H9 (cell line): ENCODE data around the gene PEX5L. TPM values are rescaled to one million over a fixed set of nuclear protein-coding genes. Genes with fewer than 3 reads are reported as not detected.

Source experiments
- DNase-seq: peaks from one replicate; pipeline ENCODE4 v3.0.0-alpha.2; 2017
- H2AFZ ChIP-seq: one replicate; pipeline ENCODE4 v1.6.1; 2013; ENCODE audit warnings: mild to moderate bottlenecking, low read length, control low read depth, moderate library complexity
- H2AK5ac ChIP-seq: 2 replicates; pipeline ENCODE4 v1.6.1; 2013; ENCODE audit warnings: low read length, control low read depth, mixed read lengths; ENCODE audit not compliant: insufficient read length
- H2BK120ac ChIP-seq: one replicate; pipeline ENCODE4 v1.6.1; 2013; ENCODE audit warnings: low read depth, mild to moderate bottlenecking, low read length, control low read depth, inconsistent platforms; ENCODE audit not compliant: poor library complexity, severe bottlenecking
- H2BK12ac ChIP-seq: 2 replicates; pipeline ENCODE4 v1.6.1; 2013; ENCODE audit warnings: low read length, control low read depth, mixed read lengths, low read depth; ENCODE audit not compliant: insufficient read length
- H2BK15ac ChIP-seq: 2 replicates; pipeline ENCODE4 v1.6.1; 2013; ENCODE audit warnings: low read depth, low read length, control low read depth
- H2BK20ac ChIP-seq: one replicate; pipeline ENCODE4 v1.6.1; 2013; ENCODE audit warnings: low read depth, mild to moderate bottlenecking, low read length, control low read depth, inconsistent platforms; ENCODE audit not compliant: poor library complexity, severe bottlenecking
- H2BK5ac ChIP-seq: 2 replicates; pipeline ENCODE4 v1.6.1; 2013; ENCODE audit warnings: low read length, control low read depth, mixed read lengths; ENCODE audit not compliant: insufficient read length
- H3K14ac ChIP-seq: 2 replicates; pipeline ENCODE4 v1.6.1; 2013; ENCODE audit warnings: low read length, control low read depth; ENCODE audit not compliant: insufficient read depth
- H3K18ac ChIP-seq: 2 replicates; pipeline ENCODE4 v1.6.1; 2013; ENCODE audit warnings: low read depth, mild to moderate bottlenecking, mixed read lengths, low read length, control low read depth; ENCODE audit not compliant: insufficient read length
- H3K23ac ChIP-seq: 2 replicates; pipeline ENCODE4 v1.6.1; 2013; ENCODE audit warnings: low read length, control low read depth, mixed read lengths, low read depth; ENCODE audit not compliant: insufficient read length
- H3K23me2 ChIP-seq: 2 replicates; pipeline ENCODE4 v1.6.1; 2013; ENCODE audit warnings: low read depth, mild to moderate bottlenecking, mixed read lengths, low read length, control low read depth; ENCODE audit not compliant: insufficient read length, poor library complexity, severe bottlenecking
- H3K27ac ChIP-seq: 2 replicates; pipeline ENCODE4 v1.5.1; 2013; ENCODE audit warnings: low read length, control low read depth, mixed read lengths, low read depth; ENCODE audit not compliant: insufficient read length
- H3K27me3 ChIP-seq: 2 replicates; pipeline ENCODE4 v1.6.1; 2013; ENCODE audit warnings: low read length, control low read depth, inconsistent platforms; ENCODE audit not compliant: insufficient read depth
- H3K4ac ChIP-seq: 2 replicates; pipeline ENCODE4 v1.6.1; 2013; ENCODE audit warnings: low read depth, mild to moderate bottlenecking, control low read depth, inconsistent platforms, low read length, moderate library complexity
- H3K4me1 ChIP-seq: 2 replicates; pipeline ENCODE4 v1.6.1; 2013; ENCODE audit warnings: low read length, control low read depth, inconsistent platforms; ENCODE audit not compliant: insufficient read depth
- H3K4me2 ChIP-seq: 2 replicates; pipeline ENCODE4 v1.6.1; 2013; ENCODE audit warnings: low read length, control low read depth, mixed read lengths; ENCODE audit not compliant: insufficient read length, insufficient read depth
- H3K56ac ChIP-seq: 2 replicates; pipeline ENCODE4 v1.6.1; 2013; ENCODE audit warnings: low read depth, mild to moderate bottlenecking, mixed read lengths, low read length, control low read depth; ENCODE audit not compliant: insufficient read length
- H3K79me1 ChIP-seq: 2 replicates; pipeline ENCODE4 v1.6.1; 2013; ENCODE audit warnings: low read depth, mild to moderate bottlenecking, moderate library complexity, low read length, control low read depth, inconsistent platforms; ENCODE audit not compliant: insufficient read depth, poor library complexity, severe bottlenecking
- H3K79me2 ChIP-seq: 2 replicates; pipeline ENCODE4 v1.6.1; 2013; ENCODE audit warnings: low read length, control low read depth, inconsistent platforms; ENCODE audit not compliant: insufficient read depth
- H3K9ac ChIP-seq: 2 replicates; pipeline ENCODE4 v1.6.1; 2013; ENCODE audit warnings: low read length, control low read depth, mixed read lengths; ENCODE audit not compliant: insufficient read length; ENCODE audit errors: extremely low read depth
- H3K9me3 ChIP-seq: one replicate; pipeline ENCODE4 v1.6.1; 2013; ENCODE audit warnings: low read depth, low read length, inconsistent platforms; ENCODE audit not compliant: control insufficient read depth
- H3T11ph ChIP-seq: one replicate; pipeline ENCODE4 v1.6.1; 2013; ENCODE audit warnings: mild to moderate bottlenecking, low read length, control low read depth, inconsistent platforms
- H4K20me1 ChIP-seq: one replicate; pipeline ENCODE4 v1.6.1; 2013; ENCODE audit not compliant: control insufficient read depth, insufficient read length, insufficient read depth
- H4K5ac ChIP-seq: 2 replicates; pipeline ENCODE4 v1.6.1; 2013; ENCODE audit warnings: low read depth, mild to moderate bottlenecking, mixed read lengths, low read length, control low read depth; ENCODE audit not compliant: insufficient read length
- H4K8ac ChIP-seq: replicated peaks from 2 replicates; pipeline ENCODE4 v1.6.1; 2013; ENCODE audit warnings: low read length, control low read depth, mixed read lengths, low read depth; ENCODE audit not compliant: insufficient read length
- H4K91ac ChIP-seq: 2 replicates; pipeline ENCODE4 v1.6.1; 2013; ENCODE audit warnings: low read depth, mild to moderate bottlenecking, moderate library complexity, mixed read lengths, low read length, control low read depth; ENCODE audit not compliant: insufficient read length
- H3K27ac Mint-ChIP-seq, 3 experiments: 2 replicates in 2 of 3; 3 replicates in 1 of 3; pipeline ENCODE4 v1.8.0; 2020 to 2021; ENCODE audit warnings: mixed read lengths in 3 of 3, mild to moderate bottlenecking in 1 of 3, moderate library complexity in 1 of 3
- H3K27me3 Mint-ChIP-seq: 2 replicates; pipeline ENCODE4 v1.8.0; 2021; ENCODE audit warnings: low read depth, mild to moderate bottlenecking, moderate library complexity, mixed read lengths
- H3K36me3 Mint-ChIP-seq, 3 experiments: 2 replicates in 2 of 3; 3 replicates in 1 of 3; pipeline ENCODE4 v1.8.0; 2020 to 2021; ENCODE audit warnings: low read depth in 3 of 3, mixed read lengths in 3 of 3; ENCODE audit not compliant: insufficient read depth in 1 of 3
- H3K4me1 Mint-ChIP-seq, 2 experiments: 2 replicates each; pipeline ENCODE4 v1.8.0; 2020; ENCODE audit warnings: mixed read lengths in 2 of 2
- H3K4me3 Mint-ChIP-seq, 2 experiments: 2 replicates in 1 of 2; 3 replicates in 1 of 2; pipeline ENCODE4 v1.8.0; 2020 to 2021; ENCODE audit warnings: mild to moderate bottlenecking in 2 of 2, mixed read lengths in 2 of 2, moderate library complexity in 1 of 2
- H3K9me3 Mint-ChIP-seq, 2 experiments: 2 replicates in 1 of 2; 3 replicates in 1 of 2; pipeline ENCODE4 v1.8.0; 2020; ENCODE audit warnings: mild to moderate bottlenecking in 2 of 2, mixed read lengths in 2 of 2, moderate library complexity in 1 of 2
- CTCF ChIP-seq: fragments of 200-600 bp; sonication (generic); conservative IDR thresholded peaks from 3 replicates; pipeline ENCODE4 v1.8.0; 2021; ENCODE audit warnings: antibody characterized with exemption, mild to moderate bottlenecking
- WGBS: extraction: QIAGEN DNeasy Blood & Tissue Kit; methylation state at CpG from one replicate; pipeline ENCODE4 v1.1.7; 2013; ENCODE audit warnings: missing lambda C conversion rate, low lambda C conversion rate, mixed read lengths; ENCODE audit not compliant: insufficient read length; ENCODE audit errors: extremely low coverage; 5-methylcytosine and 5-hydroxymethylcytosine counted together
- total RNA-seq: library from RNA; stranded (reverse); gene quantifications from 2 replicates; pipeline ENCODE4 v1.2.1, GENCODE V29; 2021

PEX5L gene
- total RNA-seq, 1 experiment from 2014 or later: 0.85 TPM

- Histone ChIP-seq H2BK5ac (no peak overlapping the region), H2BK20ac (no peak overlapping the region), H3K4ac (no peak overlapping the region), H3T11ph (no peak overlapping the region), H3K4me1 (peaks cover 2% of the 10 kb centered on the region; the same call in 1 of the 2 replicates), H3K9ac (no peak overlapping the region), H2BK12ac (no peak overlapping the region), H3K4me2 (no peak overlapping the region), H2BK15ac (no peak overlapping the region), H3K9me3 (no peaks in the 10 kb centered on the region), H4K5ac (no peak overlapping the region), H4K8ac (no peak overlapping the region), H3K27ac (no peak overlapping the region), H3K27me3 (no peaks in the 10 kb centered on the region), H3K23me2 (no peaks in the 10 kb centered on the region), H3K23ac (no peak overlapping the region), H4K91ac (no peak overlapping the region), H2BK120ac (no peak overlapping the region), H2AFZ (no peak overlapping the region), H3K18ac (no peak overlapping the region), H4K20me1 (no peaks in the 10 kb centered on the region), H3K14ac (no peak overlapping the region), H2AK5ac (no peak overlapping the region), H3K79me2 (no peaks in the 10 kb centered on the region), H3K56ac (no peak overlapping the region), H3K79me1 (no peaks in the 10 kb centered on the region)
- H3K4me1 Mint-ChIP-seq: peaks cover 0 to 4% of the 10 kb centered on the region in 2 experiments; a peak in 2 of 4 replicates
- DNase-seq: no peak
- no peak overlapping the region for H3K4me3 Mint-ChIP-seq
- no peaks in the 10 kb centered on the region for H3K27me3 Mint-ChIP-seq
- TF ChIP-seq CTCF: no peak
- no peaks in the 10 kb centered on the region; a peak in 1 of 5 replicates for H3K9me3 Mint-ChIP-seq
- WGBS: no CpG with 5 or more reads among the region's 4 CpGs
- peak overlapping the region in 1 of 3 experiments; percentile 48; a peak in 1 of 7 replicates for H3K27ac Mint-ChIP-seq
- no peaks in the 10 kb centered on the region for H3K36me3 Mint-ChIP-seq
Observed at GRCh38 chr3:179933914-179934313, 102.8 kb downstream of the PEX5L start.
